ENCODE measurements around the gene AHCY.
"Not testable (repeated sequence)": the region's sequence is repeated elsewhere in the genome, so short reads cannot be mapped to it uniquely, and the experiment has no call there.

The AHCY gene

DNA sequence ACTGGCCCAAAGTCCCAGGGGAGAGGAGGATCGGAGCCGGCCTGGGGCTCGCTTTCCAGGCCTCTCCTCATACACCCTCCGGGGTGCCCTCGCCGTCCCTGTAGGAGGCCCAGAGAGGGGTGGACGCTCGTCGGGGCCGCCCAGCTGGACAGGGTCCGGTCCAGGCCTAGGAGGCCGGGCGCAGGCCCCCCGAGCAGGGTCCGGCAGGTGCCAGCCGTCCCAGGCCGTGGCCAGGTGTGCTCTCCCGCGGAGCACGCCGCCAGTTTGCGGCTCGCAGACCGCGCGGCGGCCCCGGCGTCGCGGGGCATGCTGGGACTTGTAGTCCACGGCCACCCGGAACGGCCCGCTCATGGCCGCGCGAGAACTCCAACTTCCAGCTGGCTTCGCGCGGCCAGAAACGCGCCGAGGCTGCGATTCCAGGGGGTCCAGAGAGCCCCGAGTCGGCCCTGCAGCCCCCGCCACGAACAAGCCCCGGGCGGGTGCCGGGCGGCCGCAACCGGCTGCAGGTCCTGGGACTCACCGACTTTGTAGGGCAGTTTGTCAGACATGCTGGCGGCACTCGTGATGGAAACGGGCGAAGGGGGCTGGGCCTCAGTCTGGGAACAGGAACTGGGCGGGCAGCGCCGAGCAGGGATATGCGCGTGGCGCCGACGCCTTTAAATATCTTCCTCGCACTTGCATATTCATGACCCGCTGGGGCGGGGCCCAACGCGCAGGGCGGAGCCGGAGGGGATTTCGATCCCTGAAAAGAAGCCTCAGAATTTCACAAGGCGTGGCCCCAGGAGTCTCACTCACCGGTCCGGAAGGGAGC lies at the start of gene AHCY:
AHCY (minus strand) TSS at position 633 of the 811 bp plus-strand sequence; CDS start at position 548, 85 bp downstream.
- peak; percentile 89 for DNase-seq

- DNase-seq: no peak
Observed at GRCh38 chr20:34350095-34350494, 46.9 kb upstream of the AHCY start.

DNA sequence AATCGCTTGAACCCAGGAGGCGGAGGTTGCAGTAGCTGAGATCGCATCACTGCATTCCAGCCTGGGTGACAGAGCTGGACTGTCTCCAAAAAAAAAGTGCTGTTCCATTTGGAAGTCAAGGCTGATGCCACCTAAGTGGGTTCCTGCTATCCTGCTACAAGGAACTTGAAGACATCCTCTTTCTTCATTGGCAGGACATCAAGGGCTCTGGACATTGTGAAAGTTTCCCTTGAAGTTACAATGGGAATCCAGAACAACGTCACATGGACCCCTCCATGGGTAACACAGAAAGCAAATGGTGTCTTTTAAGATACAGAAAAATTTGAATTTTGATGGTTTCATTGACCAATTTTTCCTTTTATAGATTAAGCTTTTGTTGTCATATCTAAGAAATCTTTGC lies 44.4 kb upstream of the AHCY start:
- DNase-seq: no peak

DNA sequence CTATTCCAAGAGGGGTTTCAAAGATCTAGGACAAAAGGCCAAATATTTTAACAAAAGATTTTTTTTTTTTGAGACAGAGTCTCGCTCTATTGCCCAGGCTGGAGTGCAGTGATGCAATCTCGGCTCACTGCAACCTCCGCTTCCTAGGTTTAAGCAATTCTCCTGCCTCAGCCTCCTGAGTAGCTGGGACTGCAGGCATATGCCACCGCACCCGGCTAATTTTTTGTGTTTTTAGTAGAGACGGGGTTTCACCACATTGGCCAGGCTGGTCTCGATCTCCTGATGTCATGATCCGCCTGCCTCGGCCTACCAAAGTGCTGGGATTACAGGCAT lies 43.3 kb upstream of the AHCY start:
- DNase-seq: not testable (repeated sequence)

DNA sequence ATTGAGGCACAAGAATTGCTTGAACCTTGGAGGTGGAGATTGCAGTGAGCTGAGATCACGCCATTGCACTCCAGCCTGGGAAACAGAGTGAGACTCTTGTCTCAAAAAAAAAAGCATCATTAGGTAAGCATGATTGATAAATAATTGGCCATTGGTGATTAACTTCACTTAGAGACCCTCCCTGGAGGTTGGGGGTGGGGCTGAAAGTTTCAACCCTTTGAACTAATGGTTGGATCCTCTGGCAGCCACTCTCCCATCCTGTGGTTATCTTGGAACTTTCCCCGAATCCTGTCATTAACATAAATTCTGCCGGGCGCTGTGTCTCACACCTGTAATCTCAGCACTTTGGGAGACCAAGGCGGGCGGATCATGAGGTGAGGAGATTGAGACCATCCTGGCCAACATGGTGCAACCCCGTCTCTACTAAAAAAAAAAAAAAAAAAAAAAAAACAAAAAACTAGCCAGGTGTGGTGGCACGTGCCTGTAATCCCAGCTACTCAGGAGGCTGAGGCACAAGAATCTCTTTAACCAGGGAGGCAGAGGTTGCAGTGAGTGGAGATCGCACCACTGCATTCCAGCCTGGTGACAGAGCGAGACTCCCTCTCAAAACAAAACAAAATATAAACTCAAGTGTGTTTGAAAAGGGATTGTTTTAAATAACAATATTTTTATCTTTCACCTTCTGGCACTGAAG lies 42.8 kb upstream of the AHCY start:
- DNase-seq: not testable (repeated sequence)

GRCh38 chr20:34345402-34345736 lies 42.2 kb upstream of the AHCY start:
- no peak for DNase-seq

DNA sequence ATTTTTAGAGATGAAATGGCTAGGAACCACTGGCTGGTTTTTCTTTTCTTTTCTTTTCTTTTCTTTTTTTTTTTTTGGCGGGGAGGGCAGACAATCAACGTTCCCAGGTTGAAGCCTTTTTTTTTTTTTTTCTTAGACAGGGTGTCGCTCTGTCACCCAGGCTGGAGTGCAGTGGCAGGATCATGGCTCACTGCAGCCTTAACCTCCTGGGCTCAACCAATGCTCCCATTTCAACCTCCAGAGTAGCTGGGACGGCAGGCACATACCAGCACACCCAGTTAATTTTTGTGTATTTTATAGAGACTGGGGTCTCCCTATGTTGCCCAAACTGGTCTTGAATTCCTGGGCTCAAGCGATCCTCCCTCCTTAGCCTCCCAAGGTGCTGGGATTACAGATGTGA lies 41.1 kb upstream of the AHCY start:
- no peak for DNase-seq

DNA sequence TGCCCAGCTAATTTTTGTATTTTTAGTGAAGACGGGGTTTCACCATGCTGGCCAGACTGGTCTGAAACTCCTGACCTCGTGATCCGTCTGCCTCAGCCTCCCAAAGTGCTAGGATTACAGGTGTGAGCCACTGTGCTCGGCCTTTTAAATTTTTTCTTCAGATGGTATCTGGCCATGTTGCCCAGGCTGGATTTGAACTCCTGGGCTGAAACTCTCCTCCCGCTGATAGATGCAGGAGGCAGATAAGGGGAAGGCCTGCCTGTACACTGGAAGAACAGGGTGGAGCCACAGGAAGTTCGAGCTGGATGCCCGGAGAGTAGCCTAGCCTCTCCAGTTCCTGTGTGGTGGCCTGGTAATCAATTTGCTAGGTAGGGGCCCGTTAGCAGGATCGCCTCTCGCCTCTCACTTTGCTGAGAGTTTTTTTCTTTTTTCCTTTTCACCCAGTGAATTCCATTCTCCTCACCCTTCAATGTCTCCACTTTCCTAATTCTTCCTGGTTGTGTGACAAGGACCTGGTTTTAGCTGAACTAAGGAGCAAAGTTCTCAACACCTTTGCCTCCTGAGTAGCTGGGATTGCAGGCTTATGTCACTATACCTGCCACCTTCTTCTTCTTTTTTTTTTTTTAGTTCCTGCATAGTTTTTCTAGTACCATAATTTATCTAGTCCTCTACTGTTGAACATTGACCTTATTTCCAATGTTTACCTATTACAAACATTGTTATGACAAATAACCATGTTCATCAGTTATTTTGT lies 40.5 kb upstream of the AHCY start:
- no peak for DNase-seq

- DNase-seq: not testable (repeated sequence)
Observed at GRCh38 chr20:34341199-34341598, 38.0 kb upstream of the AHCY start.

- DNase-seq: not testable (repeated sequence)
Observed at GRCh38 chr20:34340726-34341125, 37.6 kb upstream of the AHCY start.

DNA sequence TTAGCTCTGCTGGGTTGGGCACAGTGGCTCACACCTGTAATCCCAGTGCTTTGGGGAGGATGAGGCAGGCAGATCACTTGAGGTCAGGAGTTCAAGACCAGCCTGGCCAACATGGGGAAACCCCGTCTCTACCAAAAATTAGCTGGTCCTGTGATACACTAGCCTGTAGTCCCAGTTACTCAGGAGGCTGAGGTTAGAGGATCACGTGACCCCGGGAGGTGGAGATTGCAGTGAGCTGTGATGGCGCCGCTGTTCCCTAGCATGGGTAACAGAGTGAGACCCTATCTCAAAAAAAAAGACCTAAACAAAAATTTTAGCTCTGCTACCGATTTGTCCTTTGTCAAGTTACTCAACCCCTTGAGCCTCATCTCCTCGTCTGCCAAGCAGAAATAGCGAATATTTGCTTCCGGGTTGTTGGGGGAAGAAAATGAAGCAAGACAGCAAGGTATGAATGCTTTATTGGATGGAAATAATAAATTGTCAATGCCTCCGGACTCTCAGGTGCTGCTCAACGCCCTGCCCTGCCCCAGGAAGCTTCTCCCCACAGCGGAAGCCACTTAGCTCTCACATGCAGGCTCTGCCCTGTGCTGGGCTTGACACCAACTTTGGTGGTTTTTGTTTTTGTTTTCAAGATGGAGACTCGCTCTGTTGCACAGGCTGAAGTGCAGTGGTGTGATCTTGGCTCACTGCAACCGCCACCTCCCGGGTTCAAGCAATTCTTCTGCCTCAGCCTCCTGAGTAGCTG lies 35.0 kb upstream of the AHCY start:
- DNase-seq: peak; percentile 31

DNA sequence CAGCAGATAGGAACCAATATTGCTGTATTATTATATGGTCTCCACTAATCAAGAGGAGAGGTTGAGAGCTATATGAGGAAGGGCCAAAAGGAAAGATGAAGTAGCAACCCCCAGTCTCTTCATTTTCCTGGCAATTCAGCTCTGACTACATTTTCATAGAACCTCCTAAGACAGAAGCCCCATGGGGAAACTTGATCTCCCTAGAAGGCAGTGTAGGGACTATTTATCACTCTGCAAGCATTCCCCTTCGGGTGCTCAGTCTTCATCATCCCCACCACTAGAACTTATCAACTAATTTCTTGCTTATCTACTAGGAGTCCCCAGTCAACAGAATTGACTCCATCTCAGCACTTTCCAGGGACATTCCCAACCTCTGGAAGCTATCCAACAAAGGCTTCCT lies 34.4 kb upstream of the AHCY start:
- DNase-seq: no peak

- no peak for DNase-seq
Observed at GRCh38 chr20:34334654-34335407, 31.7 kb upstream of the AHCY start.

GRCh38 chr20:34333786-34334185 lies 30.6 kb upstream of the AHCY start:
- DNase-seq: no peak

DNA sequence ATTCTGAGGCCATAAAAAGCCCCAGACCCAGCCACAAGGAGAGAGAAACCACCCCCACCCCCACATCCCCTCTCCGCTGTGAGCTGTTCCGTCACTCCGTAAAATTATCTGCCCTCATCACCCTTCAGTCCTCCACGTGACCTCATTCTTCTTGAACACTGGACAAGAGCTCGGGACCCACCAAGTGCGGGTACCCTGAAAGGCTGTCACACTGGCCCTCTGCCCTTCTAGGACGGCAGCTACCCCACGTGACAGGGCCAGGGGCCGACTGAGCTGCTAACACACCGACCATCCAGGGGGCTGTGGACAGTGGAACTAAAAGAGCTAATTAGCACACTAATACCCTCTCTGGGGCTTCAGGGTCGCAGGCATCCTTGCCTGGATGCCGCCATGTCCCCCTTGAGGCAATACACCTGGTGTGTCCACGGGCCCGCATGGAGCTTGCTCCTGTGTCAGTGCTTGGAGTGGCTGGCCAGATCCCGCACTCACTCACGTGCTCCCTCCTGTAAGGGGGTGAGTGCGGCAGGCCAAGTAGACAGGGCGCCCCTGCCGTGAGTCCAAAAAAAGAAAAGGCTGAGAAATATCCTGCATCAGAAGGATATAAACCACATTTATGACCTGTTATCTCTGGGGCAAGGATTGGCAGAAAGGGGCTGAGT lies 29.2 kb upstream of the AHCY start:
- DNase-seq: no peak

GRCh38 chr20:34331838-34332237 lies 28.7 kb upstream of the AHCY start:
- DNase-seq: no peak

DNA sequence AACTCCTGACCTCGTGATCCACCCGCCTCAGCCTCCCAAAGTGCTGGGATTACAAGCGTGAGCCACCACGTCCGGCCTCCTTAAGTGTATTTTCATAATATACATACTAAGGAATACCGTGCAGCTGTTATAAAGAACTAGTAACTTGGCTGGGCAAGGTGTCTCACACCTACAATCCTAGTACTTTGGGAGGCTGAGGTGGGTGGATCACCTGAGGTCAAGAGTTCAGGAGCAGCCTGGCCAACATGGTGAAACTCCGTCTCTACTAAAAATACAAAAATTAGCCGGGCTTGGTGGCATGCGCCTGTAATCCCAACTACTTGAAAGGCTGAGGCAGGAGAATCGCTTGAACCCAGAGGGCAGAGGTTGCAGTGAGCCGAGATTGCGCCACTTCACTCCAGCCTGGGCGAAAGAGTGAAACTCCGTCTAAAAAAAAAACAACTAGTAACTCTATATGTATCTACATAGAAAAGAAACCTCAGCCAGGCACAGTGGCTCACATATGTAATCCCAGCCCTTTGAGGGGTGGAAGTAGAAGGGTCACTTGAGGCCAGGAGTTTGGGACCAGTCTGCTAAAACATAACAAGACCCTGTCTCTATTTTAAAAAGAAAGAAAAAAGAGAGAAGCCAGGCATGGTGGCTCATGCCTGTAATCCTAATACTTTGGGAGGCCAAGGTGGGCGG lies 27.8 kb upstream of the AHCY start:
- not testable (repeated sequence) for DNase-seq

DNA sequence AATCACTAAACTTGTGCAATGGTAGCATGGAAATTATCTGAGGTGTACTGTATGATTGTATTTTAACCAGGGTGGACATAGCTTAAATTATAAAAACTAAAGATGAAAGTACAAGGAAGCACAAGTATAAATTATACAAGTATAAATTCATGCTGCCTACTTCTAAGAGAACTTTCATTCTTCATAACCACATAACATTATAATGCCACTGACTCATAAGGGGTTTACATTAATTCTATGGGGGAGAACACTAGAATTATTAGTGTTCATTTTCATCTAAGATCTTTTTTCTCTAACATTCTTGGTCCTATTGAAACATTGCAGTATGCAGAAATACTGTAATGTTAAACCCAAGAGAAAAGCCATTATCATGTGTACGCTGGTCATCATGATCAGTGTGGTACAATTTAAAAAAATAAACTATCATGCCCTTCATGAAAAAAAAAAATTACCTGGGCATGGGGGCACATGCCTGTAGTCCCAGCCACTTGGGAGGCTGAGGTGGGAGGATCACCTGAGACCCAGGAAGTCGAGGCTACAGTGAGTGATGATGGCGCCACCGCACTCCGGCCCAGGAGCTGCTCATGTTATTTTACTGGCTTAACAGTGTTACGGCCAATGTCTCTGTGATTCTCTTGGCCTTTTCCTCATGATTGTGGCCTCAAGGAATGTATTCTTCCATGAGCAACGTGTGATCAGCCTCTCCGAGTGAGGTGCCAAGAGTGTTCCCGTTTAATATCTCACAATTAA lies 25.9 kb upstream of the AHCY start:
- DNase-seq: no peak

- DNase-seq: not testable (repeated sequence)
Observed at GRCh38 chr20:34328207-34328606, 25.1 kb upstream of the AHCY start.

GRCh38 chr20:34324541-34324940 lies 21.4 kb upstream of the AHCY start:
- DNase-seq: no peak
